G401 (cell line): ENCODE results near the gene CCDC85B. TPM values are rescaled to one million over a fixed set of nuclear protein-coding genes. Genes with fewer than 3 reads are reported as not detected.
A peak's percentile ranks its signal among the peaks of the same experiment; 100 is the strongest.

Experiments
- DNase-seq: peaks from one replicate; pipeline ENCODE4 v3.0.0-alpha.2; 2015; ENCODE audit warnings: low spot score
- in situ Hi-C: cut with HindIII; loops from 2 replicates; pipeline ENCODE4 v1.10.0; 2016; ENCODE audit warnings: low sequenced_read_pairs, mixed read lengths
- total RNA-seq: library from RNA; depleted of rRNA; stranded (reverse); fragments of >200 nt; shearing (Covaris generic); gene quantifications from 2 replicates; pipeline ENCODE4 v1.2.3, GENCODE V29; 2014

Gene CCDC85B
- total RNA-seq, 1 experiment from 2014 or later = 180 TPM

GRCh38 chr11:65898656-65899355 lies 8.3 kb downstream of the CCDC85B start:
- DNase-seq = no peak
- in situ Hi-C loops = no loop called here

DNA sequence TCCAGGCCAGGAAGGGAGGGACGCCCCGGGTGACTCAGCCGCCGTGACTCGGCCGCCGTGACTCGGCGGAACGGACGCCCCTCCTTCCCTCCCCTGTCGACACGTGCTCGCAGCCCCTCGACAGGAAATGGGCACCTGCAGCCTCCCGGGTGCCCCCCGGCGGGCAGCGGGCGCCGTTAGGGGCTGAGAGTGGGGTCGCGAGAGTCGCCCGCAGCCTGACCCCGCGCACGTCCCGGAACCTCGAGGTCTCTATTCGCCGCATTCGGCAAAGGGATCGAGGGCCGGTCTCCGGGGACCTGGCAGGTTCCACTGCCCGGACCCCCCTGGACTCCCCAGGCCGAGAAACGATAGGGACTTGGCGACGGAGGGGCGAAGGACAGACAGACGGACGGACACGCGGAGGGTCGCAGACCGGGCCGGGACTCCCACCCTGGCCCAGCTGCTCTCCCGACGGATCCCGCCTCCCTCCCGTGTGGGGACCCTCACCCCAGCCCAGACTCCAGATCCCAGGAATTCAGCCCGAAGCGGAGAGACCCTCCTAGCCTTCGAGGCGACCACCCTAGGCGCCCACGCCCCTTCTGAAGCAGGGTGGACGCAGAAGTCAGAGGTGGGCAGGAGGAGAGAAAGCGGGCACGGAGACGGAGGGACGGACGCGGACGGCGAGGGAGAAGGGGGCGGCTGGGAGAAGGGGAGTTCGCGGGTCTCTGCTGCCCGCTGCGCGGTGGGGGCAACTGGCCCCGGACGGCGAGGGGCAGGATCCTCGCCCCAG lies 9.1 kb downstream of the CCDC85B start:
- in situ Hi-C loops = no loop called here
- no peak for DNase-seq

DNA sequence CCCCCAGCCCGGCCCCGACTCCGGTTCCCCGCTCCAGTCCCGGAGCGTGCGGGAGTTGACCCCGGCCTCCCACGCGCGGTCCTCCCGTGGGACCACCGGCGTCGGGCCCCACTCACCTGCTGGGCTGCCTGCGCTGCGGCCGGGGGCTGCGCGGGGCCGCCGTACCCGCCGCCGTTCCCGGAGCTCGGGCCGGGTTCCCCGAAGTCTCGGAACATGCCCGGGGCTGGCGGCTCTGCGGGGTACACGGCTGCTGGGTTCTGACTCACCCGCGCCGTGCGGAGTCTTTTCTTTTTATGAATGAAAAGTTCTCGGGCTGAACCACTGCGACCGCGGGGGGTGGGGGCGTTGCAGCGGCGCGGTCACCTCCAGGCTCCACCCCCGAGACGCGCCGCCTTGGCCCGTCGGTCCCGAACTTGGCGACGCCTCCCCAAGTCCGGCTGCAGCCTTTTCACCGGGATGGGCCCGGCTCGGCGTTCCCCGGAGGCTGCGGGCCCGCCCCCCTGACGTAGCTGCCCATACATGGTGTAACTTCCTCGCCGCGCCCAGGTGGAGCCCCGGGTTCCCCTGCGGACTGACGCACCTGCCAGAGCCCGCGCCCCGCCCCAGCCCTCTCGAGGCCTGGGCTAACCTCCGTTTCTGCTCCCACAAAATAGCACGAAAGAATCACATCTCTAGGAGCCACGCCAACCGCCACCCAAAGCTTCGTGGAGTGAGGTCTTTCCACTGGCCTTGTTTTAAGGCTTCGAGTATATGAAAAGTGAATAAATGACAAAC lies 9.8 kb downstream of the CCDC85B start, which contains the start of gene FOSL1:
FOSL1 (minus strand) TSS at position 264 of the 774 bp plus-strand sequence; CDS start at position 215, 49 bp downstream.
- in situ Hi-C loops = no loop called here
- peak; percentile 77 for DNase-seq

DNA sequence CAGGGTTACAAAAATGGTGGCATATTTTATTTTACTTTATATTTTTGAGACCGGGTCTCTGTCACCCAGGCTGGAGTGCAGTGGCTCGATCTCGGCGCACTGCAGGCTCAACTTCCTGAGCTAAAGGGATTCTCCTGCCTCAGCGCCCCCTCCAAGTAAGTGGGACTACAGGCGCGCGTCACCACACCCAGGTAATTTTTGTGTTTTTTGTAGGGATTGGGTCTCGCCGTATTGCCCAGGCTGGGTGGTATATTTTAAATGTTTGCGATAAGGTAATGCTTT lies 10.4 kb downstream of the CCDC85B start:
- in situ Hi-C loops = no loop called here
- no peak for DNase-seq

GRCh38 chr11:65903068-65903481 lies 12.6 kb downstream of the CCDC85B start:
- in situ Hi-C loops = no loop called here

GRCh38 chr11:65903715-65904114 lies 13.2 kb downstream of the CCDC85B start:
- in situ Hi-C loops = no loop called here
- DNase-seq = no peak

More at GRCh38 chr11:65903068-65903481, 12.6 kb downstream of the CCDC85B start:
- DNase-seq = no peak

DNA sequence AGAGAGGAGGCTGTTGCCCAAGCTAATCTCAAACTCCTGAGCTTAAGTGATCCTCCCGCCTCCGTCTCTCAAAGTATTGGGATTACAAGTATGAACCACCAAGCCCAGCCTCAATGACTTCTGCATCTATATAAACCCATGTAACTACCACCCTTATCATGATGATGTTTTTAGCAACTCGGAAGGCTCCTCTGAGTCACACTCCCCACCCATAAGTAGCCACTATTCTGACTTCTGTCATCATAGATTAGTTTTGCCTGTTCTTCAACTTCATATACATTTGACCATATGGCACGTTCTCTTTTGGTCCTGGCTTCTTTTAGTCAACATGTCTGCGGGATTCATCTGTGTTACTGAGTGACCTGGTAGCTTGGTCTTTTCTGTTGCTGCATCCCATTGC lies 16.1 kb downstream of the CCDC85B start:
- DNase-seq = no peak
- in situ Hi-C loops = no loop called here

DNA sequence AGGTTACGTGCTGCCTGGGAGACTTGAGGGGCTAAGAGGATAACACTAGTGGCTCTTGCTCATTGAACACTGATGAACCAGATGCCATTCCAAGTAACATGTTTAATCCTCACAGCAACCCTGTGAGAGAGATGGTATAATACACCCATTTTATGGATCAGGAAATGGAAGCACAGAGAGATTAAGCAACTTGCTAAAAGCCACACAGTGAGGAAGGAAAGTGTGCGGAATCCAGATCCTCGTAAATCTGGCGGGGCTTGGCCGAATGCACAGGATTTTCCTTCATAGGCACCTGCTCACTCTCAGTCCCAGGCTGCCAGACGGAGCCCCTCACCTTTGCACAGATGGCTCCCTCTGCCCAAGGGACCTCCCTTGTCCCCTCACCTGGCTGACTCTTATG lies 17.4 kb downstream of the CCDC85B start:
- DNase-seq = no peak
- in situ Hi-C loops = no loop called here

- peak; percentile 91 for DNase-seq
- in situ Hi-C loops = no loop called here
These were observed 21.5 kb downstream of the CCDC85B start for GRCh38 chr11:65911682-65912568.

DNA sequence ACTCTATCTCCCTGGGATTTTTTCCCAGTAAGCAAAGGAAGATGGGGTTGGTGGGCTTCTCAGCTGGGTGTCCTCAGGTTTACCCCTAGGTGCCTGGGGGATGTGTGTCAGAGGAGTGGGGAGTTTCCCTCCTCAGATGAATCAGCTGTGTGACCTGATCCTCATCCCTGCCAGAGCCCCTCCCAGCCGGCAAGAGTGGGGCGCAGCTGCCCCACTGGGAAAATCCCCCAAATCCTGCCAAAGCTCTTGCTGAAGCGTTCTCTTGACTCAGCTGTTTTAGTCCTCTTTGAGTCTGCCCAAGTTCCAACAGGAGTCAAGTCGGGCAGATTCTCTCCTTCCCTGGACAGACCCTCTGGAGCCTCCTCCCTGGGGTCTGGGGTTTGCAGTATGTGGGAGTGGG lies 22.4 kb downstream of the CCDC85B start:
- no peak for DNase-seq
- in situ Hi-C loops = no loop called here

DNA sequence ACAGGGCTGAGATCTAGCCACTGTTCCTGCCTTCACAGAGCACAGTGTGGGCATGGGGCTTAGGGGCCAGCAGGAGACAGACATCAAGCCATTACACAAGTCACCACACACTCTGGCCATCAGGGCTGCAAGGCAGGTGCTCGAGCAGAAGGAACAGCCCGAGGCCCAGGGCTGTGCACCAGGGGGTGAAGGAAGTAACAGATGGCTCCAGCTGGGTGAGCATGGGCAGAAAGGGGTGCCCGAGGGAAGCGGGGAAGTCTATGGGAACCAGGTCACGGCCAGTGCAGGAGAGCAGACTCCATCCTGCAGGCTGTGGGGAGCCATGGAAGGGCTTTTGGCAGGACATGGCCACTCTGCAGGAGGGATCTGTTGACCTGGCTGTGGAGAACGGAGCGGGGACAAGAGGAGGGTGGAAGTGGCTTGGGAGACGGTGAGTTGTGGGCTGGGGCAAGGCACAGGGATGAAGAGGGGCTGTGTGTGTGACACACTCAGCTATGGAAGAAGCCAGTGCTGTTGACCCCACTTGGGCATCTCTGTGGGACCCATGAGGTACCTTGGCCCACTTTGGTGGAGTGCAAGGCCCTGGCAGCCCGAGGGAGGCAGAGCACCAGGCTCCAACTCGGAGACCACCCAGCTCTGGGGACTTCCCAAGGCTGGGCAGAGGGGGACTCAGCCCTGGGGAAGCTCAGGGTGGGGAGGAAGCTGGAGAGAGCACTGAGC lies 24.8 kb downstream of the CCDC85B start:
- peak; percentile 91 for DNase-seq
- in situ Hi-C loops = no loop called here

GRCh38 chr11:65915821-65916251 lies 25.4 kb downstream of the CCDC85B start:
- DNase-seq = peak; percentile 65
- in situ Hi-C loops = no loop called here

DNA sequence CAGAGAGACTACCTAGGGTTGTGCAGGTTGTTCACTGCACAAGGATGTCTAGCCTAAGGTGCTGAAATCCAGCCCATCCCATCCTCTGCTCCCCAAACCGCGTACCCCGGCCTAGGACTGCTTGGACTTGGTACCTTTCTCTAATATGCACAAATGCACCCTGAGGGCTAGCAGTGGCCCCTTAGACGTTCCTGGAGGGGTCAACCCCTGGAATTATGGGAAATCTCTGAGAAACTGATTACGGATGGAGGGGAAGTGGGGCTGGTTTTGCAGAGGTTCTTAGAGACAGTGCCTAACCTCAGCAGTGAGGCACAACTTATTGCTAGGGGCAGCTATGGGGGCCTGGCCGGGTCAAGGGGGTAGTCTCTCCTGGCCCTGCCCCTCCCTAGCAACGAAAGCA lies 25.9 kb downstream of the CCDC85B start:
- in situ Hi-C loops = no loop called here
- DNase-seq = no peak

- no peak for DNase-seq
- in situ Hi-C loops = no loop called here
These were observed 26.6 kb downstream of the CCDC85B start for GRCh38 chr11:65917077-65917433.

- DNase-seq = no peak
- in situ Hi-C loops = no loop called here
These were observed 27.1 kb downstream of the CCDC85B start for GRCh38 chr11:65917434-65918210.

DNA sequence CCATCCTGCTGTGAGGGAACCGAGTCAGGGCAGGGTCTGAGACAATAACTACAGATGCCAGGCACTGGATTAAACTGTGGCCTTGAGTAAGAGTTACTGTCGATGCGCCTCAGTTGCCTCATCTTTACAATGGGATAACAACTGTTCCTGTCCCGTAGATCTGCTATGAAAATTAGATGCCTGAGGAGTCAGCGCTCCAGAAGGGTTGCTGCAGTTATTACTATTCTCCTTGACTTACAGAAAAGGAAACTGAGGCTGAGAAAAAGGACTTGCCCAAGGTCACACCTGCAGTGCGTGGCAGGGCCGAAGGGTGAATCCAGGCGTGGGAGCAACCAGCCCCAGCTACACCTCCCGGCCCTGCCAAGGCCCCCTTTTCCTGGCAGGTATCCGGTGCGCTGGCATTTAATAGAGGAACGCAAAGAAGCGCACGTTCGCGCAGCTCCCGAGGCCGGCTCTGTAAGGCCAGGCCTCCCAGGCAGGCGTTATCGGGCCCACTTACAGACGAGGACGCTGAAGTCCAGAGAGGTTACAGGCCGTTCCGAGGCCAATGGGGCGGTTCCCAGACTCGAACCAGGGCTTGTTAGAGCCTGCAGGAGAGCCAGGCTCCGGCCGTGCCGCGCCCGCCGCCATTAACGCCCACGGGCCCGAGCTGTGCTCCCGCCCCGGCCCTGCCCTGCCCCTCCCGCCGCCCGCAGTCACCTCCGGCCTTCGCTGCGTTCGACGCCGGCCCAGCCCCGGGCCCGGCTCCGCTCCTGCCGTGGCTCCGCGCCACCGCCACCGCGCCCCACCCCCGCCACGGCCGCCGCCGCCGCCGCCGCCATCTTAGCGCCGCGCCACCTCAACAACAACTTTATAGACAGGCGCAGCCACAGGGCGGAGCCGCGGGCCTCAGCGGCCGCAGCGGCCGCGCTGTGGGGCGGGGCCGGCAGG lies 28.0 kb downstream of the CCDC85B start, which contains the start of gene C11orf68:
C11orf68 (minus strand) TSS at position 852 of the 930 bp plus-strand sequence; CDS start at position 821, 31 bp downstream.
- DNase-seq = peak; percentile 36
- in situ Hi-C loops = no loop called here

GRCh38 chr11:65919141-65919572 lies 28.7 kb downstream of the CCDC85B start, which contains the start of gene DRAP1:
TSS of gene DRAP1 (plus strand) at chr11:65919426. CDS start at chr11:65919502, 76 bp downstream.
- in situ Hi-C loops = no loop called here
- peak; percentile 99 for DNase-seq
